Activated T-helper 1 cell treated with anti-CD3 and anti-CD28 coated beads, Interleukin-2, amount 50 U/mL, for 16 hours (primary cell): ENCODE results near the gene STAC2.
"Not testable (repeated sequence)": the region's sequence is repeated elsewhere in the genome, so short reads cannot be mapped to it uniquely, and the experiment has no call there.

ENCODE experiments used
- DNase-seq, 2 donors: peaks; one replicate each; pipeline ENCODE4 v3.0.0-alpha.2; 2020; ENCODE audit warnings: low read depth in 1 of 2, low spot score in 1 of 2

The STAC2 gene

GRCh38 chr17:39187152-39187830 lies 38.5 kb downstream of the STAC2 start:
- DNase-seq, result no peak

DNA sequence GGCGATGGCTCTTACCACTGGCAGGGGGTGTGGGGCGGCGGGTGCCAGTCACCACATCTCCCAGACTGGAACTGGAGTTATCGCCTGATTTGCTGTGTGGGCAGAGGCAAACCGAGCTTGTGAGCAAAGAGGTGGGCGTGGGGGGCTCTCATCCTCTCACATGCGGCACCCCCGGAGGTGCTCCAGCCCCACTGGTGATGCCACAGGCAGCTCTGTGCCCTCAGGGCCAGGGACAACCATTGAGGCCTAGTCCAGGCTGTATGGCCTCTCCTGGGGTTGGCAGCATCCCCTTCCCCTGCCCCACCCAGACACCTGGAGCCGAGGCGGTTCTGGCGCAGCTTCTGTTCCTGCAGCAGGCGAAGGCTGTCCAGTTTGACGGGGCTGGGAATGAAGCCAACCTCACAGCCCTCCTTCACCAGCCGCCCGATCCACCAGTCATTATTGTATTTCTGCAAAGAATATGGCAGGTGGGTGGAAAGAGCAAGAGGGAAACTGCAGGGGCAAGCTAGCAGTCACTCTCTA lies 39.2 kb downstream of the STAC2 start:
- DNase-seq, result no peak

DNA sequence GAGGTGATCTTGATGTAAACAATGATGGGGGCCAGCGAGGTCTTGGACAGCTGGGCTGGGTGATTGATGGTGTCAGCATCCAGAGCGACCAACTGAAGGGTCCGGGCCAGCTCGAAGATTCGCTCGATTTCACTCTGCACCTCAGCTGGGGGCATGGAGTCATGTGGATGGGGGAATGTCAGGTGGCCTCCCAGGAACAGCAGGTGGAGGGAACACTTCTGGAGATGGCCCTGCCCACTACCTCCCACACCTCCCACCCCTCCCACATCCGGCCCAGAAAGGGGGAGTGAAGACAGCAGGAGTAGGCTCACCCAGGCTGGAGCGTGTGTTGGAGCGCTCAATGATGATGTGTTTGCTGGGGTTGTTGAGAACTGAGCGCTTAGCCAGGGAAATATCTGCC lies 42.0 kb downstream of the STAC2 start:
- DNase-seq, result no peak

GRCh38 chr17:39183045-39183444 lies 42.7 kb downstream of the STAC2 start:
- no peak for DNase-seq

GRCh38 chr17:39181303-39181702 lies 44.4 kb downstream of the STAC2 start:
- DNase-seq, result no peak

DNA sequence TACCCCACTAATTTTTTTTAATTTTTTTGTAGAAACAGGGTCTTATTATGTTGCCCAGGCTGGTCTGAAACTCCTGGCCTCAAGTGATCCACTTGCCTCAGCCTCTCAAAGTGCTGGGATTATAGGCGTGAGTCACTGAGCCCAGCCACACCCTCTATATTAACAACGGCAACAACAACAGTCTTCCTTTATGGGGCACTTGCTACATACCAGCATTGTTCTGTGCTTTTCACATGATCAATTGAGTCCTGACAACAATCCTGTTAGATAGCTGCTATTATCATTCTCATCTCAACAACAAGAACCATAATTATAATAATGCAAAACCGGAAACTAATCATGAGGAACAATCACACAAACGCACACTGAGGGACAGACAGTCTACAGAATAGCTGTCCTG lies 47.2 kb downstream of the STAC2 start:
- no peak for DNase-seq

GRCh38 chr17:39177256-39177655 lies 48.5 kb downstream of the STAC2 start:
- DNase-seq, result no peak

- no peak for DNase-seq
Measured at GRCh38 chr17:39175695-39176093, 50.1 kb downstream of the STAC2 start.

DNA sequence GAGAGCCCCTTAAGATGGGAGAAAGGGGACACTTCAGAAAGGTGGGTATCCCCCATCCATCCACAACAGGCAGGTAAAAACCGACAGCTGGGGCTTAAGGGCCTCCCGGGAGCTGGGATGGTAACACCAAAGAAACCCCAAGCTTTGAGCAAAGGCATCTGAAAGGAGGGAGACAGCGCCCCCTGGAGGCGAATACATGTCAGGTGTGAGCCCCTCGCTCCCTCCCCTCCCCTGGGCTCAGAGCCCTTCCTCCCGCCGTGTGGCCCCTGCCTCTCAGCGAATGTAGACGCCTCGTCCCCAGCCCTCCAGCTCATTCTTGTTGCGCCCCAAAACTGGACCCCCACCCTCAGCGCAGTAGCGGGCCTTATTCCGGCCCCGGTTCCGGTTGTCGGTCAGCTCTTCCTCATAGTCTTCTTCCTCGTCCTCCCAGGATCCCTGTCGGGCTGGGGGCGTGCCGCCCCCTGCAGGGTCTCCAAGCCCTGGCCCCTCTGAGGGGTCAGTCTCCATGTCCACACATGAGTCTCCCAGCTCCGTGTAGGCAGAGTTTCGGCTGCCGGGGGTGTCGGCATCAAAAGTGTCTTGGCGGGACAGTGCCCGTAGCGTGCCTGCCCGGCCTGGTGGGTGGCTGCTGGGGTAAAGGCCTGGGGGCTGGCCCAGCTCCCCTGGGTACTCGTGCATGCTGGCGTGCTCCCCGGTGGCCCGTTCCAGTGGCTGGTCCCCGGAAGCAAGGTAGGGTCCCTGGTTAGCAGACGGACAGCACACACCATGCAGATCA lies 50.6 kb downstream of the STAC2 start:
- DNase-seq, result peak; percentile 59 to 67

DNA sequence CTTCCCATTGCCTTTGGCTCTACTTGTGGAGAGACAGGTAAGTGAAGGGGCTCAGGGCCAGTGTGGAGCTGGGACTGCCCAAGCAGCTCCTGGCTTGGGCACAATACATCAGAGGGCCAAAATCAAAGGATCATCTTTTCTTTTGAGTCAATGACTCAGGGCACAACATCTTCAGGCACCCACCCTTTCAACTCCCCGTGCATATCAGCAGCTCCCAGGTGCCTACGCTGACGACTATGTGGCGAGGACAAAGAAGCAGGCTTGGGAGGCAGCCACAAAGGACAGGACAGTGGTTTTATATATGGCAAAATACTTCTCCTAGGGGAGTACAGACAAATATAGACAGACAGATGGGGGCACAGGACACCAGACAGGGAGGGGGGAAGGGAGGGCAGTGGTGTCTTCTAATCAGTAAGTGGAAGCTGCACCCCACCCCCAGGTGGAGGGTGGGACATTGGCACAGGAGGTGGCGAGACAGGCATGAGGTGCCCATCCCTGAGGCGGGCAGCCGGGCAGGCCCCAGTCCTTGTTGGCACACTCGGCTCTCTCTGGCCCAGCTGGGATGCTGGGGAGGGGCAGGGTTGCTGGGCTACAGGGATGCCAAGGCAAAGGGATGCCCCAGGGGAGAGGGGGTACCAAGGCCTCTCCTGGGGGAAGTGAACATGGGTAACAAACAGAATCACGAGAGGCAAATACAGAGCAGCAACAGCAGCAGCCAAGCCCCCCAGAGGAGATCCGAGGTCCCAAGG lies 52.0 kb downstream of the STAC2 start:
- DNase-seq, result no peak

- DNase-seq, result no peak
Measured at GRCh38 chr17:39173080-39173479, 52.7 kb downstream of the STAC2 start.

DNA sequence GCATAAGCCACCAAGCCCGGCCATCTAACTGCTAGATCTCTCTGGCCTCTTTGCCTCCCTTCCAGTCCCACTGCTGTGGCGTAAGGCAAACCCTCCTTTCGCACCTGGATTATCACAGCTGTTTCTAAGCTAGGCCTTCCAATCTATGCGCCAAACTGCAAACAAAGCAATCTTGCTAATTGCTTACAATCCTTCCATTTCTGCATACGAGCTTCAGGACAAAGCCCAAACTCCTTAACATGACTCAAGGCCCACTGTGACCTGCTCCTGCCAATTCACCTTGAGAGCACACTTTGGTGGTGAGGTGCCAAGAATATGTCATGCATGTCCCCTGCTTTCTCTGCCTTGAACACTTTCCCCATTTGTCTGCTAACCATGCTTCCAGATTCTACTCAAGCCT lies 53.8 kb downstream of the STAC2 start:
- no peak for DNase-seq

- no peak for DNase-seq
Measured at GRCh38 chr17:39170558-39170957, 55.2 kb downstream of the STAC2 start.

- DNase-seq, result no peak
Measured at GRCh38 chr17:39170109-39170508, 55.6 kb downstream of the STAC2 start.

- DNase-seq, result no peak
Measured at GRCh38 chr17:39169518-39169917, 56.2 kb downstream of the STAC2 start.

DNA sequence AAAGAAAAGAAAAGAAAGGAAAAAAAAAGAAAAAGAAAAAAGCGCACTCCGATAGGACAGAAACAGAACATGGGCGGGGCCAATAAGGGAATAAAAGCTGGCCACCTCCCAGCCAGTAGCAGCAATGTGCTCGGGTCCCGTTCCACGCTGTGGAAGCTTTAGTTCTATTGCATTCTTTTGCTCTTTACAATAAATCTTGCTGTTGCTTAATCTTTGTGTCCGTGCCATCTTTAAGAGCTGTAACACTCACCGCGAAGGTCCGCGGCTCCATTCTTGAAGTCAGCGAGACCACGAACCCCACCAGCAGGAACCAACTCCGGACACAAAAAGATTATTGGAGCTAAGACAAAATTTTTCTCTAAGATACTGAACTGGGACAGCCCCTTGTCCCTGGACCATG lies 56.6 kb downstream of the STAC2 start:
- no peak for DNase-seq

DNA sequence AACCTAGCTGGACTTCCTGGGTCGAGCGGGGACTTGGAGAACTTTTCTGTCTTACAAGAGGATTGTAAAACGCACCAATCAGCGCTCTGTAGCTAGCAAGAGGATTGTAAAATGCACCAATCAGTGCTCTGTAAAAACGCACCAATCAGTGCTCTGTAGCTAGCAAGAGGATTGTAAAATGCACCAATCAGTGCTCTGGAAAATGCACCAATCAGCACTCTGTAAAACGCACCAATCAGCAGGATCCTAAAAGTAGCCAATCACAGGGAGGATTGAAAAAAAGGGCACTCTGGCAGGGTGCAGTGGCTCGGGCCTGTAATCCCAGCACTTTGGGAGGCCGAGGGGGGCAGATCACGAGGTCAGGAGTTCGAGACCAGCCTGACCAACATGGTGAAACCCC lies 57.2 kb downstream of the STAC2 start:
- not testable (repeated sequence) for DNase-seq

- DNase-seq, result no peak
Measured at GRCh38 chr17:39167476-39167875, 58.3 kb downstream of the STAC2 start.

GRCh38 chr17:39166437-39167335 lies 59.1 kb downstream of the STAC2 start:
- DNase-seq, result no peak

DNA sequence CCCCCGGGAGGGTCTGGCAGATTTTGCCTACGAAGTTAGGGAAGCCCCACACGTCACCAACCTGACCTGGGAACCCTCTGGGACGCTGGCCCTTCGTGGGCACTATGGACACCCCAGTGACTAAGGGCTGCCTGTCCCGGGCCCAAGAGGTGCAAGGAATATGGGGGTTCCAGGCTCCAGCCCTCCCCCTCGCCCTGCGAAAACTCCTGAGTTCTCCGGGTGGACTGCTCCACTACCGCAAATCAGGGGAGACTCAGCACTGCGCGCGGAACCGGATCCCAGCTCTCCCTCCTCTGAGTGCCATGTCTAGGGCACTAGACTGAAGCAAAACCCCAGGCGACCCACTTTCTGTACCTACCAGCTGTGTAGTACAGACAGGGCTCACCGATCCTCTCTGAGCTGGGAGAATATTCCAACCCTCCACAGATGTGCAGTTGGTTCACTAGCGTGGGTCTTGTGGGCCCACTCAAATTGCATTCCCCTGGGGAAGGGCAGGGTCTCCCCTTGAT lies 59.9 kb downstream of the STAC2 start, which contains the start of gene ARL5C:
TSS of gene ARL5C (minus strand) at position 321 of the 509 bp plus-strand sequence. CDS start 401 bp downstream, outside the sequence.
- no peak for DNase-seq
